ENCODE results near the gene ARL15. TPM values are rescaled to one million over a fixed set of nuclear protein-coding genes. Genes with fewer than 3 reads are reported as not detected.

Gene ARL15
- total RNA-seq, 1 experiment from 2014 or later, result 0.50 TPM

DNA sequence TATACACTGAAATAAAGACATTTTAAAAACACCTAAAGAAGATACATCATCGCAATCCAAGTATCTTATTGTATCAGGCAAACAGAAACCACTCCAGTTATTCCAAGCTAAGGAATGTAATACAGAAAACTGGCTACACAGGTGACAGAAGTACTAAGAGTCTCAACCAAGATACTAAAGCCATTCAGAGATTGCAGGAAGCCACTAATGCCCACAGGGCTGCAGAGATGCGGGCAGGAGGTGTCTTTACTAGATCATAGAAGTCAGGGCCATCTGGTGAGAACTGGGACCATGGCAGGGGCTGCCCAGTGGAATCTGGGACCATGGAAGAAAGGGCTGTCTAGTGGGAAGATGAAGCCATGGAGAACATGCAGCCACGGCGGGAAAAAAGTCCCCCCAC lies 384.3 kb downstream of the ARL15 start:
- BruUV-seq (replicated peaks), result no TSS peak
- CTCF ChIA-PET, result no interaction called here
- Histone ChIP-seq H3K9me3 (ENCODE audit: insufficient read depth, low read depth) (no peaks in the 10 kb centered on the region), H3K4me3 (no peak overlapping the region), H2AFZ (no peak overlapping the region), H3K27ac (no peak overlapping the region), H3F3A (ENCODE audit: insufficient read depth, low read depth) (no peaks in the 10 kb centered on the region), H3K36me3 (ENCODE audit: low read depth) (no peaks in the 10 kb centered on the region), H3K9me2 (ENCODE audit: insufficient read depth) (no peaks in the 10 kb centered on the region), H3K4me2 (no peak overlapping the region), H3K4me1 (replicated peaks; ENCODE audit: insufficient read depth) (no peaks in the 10 kb centered on the region), H4K20me1 (ENCODE audit: insufficient read depth) (no peaks in the 10 kb centered on the region), H3K79me2 (ENCODE audit: low read depth) (no peaks in the 10 kb centered on the region), H3K27me3 (ENCODE audit: insufficient read depth, low read depth) (no peaks in the 10 kb centered on the region)
- DNase-seq, result no peak
- POLR2A ChIA-PET (ENCODE audit: unreplicated experiment), result no interaction called here
- intact Hi-C loops (cut with micrococcal nuclease; ENCODE audit: unreplicated experiment), result no loop called here
- TF ChIP-seq, protein P1, sequence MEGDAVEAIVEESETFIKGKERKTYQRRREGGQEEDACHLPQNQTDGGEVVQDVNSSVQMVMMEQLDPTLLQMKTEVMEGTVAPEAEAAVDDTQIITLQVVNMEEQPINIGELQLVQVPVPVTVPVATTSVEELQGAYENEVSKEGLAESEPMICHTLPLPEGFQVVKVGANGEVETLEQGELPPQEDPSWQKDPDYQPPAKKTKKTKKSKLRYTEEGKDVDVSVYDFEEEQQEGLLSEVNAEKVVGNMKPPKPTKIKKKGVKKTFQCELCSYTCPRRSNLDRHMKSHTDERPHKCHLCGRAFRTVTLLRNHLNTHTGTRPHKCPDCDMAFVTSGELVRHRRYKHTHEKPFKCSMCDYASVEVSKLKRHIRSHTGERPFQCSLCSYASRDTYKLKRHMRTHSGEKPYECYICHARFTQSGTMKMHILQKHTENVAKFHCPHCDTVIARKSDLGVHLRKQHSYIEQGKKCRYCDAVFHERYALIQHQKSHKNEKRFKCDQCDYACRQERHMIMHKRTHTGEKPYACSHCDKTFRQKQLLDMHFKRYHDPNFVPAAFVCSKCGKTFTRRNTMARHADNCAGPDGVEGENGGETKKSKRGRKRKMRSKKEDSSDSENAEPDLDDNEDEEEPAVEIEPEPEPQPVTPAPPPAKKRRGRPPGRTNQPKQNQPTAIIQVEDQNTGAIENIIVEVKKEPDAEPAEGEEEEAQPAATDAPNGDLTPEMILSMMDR (conservative IDR thresholded peaks at IDR 0.05), result no peak
- TF ChIP-seq EZH2 (IDR thresholded peaks at IDR 0.05; ENCODE audit: low read depth), result no peak

DNA sequence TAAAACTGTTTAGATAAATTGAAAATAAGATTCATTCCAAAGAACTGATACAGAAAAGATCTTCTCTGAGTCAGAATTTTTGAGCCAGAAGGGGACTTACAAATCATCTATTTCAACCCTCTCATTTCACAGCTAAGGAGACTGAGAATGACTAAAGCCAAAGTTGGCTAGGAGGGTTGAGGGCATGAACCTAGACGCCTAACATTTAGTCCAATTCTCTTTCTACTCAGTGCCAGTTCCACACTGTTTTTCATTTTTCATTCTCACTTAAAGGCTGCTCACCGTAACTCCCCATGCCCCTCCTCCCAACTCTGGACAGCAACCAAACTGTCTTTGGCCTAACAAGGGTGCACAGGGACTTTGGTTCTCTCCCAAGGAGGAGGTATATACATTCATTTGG lies 386.0 kb downstream of the ARL15 start:
- POLR2A ChIA-PET (ENCODE audit: unreplicated experiment), result no interaction called here
- Histone ChIP-seq H3K79me2 (ENCODE audit: low read depth) (no peaks in the 10 kb centered on the region), H3K4me2 (no peak overlapping the region), H3K9me2 (ENCODE audit: insufficient read depth) (no peaks in the 10 kb centered on the region), H3K9me3 (ENCODE audit: insufficient read depth, low read depth) (no peaks in the 10 kb centered on the region), H2AFZ (no peak overlapping the region), H3K27ac (no peak overlapping the region), H3K4me1 (replicated peaks; ENCODE audit: insufficient read depth) (no peaks in the 10 kb centered on the region), H3K36me3 (ENCODE audit: low read depth) (no peaks in the 10 kb centered on the region), H4K20me1 (ENCODE audit: insufficient read depth) (no peaks in the 10 kb centered on the region), H3F3A (ENCODE audit: insufficient read depth, low read depth) (no peaks in the 10 kb centered on the region), H3K4me3 (no peak overlapping the region), H3K27me3 (ENCODE audit: insufficient read depth, low read depth) (no peaks in the 10 kb centered on the region)
- TF ChIP-seq, protein P1 (conservative IDR thresholded peaks at IDR 0.05), result no peak
- no peak for TF ChIP-seq EZH2 (IDR thresholded peaks at IDR 0.05; ENCODE audit: low read depth)
- no peak for DNase-seq
- CTCF ChIA-PET, result no interaction called here
- BruUV-seq (replicated peaks), result no TSS peak
- intact Hi-C loops (cut with micrococcal nuclease; ENCODE audit: unreplicated experiment), result no loop called here

DNA sequence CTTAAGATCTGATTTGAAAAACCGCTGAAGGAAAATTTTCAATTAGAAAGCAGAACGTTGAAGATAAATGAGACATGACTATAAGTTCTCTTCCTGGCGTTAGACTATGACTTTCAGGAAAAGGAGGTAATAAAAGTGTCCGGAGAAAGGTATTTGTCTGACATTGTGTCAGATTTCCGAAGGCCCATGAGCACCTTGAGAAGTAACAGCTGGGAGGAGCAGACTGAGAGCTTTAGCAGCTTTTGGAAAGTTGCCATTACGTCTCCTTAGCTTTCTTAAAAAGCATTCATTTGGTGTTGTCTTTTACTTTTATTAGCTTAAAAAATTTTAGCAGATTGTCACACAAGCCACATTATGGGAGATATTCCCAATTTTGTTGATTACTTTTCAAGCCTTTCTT lies 386.4 kb downstream of the ARL15 start:
- POLR2A ChIA-PET (ENCODE audit: unreplicated experiment), result no interaction called here
- DNase-seq, result no peak
- TF ChIP-seq EZH2 (IDR thresholded peaks at IDR 0.05; ENCODE audit: low read depth), result no peak
- TF ChIP-seq, protein P1 (conservative IDR thresholded peaks at IDR 0.05), result no peak
- CTCF ChIA-PET, result no interaction called here
- H3K9me2 ChIP-seq (ENCODE audit: insufficient read depth), result no peaks in the 10 kb centered on the region
- no peak overlapping the region for H3K4me2 ChIP-seq
- intact Hi-C loops (cut with micrococcal nuclease; ENCODE audit: unreplicated experiment), result no loop called here
- no peak overlapping the region for H3K27ac ChIP-seq
- H3K27me3 ChIP-seq (ENCODE audit: insufficient read depth, low read depth), result no peaks in the 10 kb centered on the region
- H3K36me3 ChIP-seq (ENCODE audit: low read depth), result no peaks in the 10 kb centered on the region
- BruUV-seq (replicated peaks), result no TSS peak
- H3K9me3 ChIP-seq (ENCODE audit: insufficient read depth, low read depth), result no peaks in the 10 kb centered on the region
- no peaks in the 10 kb centered on the region for H3K4me1 ChIP-seq (replicated peaks; ENCODE audit: insufficient read depth)
- H4K20me1 ChIP-seq (ENCODE audit: insufficient read depth), result no peaks in the 10 kb centered on the region
- no peak overlapping the region for H3K4me3 ChIP-seq
- no peak overlapping the region for H2AFZ ChIP-seq
- no peaks in the 10 kb centered on the region for H3F3A ChIP-seq (ENCODE audit: insufficient read depth, low read depth)
- no peaks in the 10 kb centered on the region for H3K79me2 ChIP-seq (ENCODE audit: low read depth)
